Peyer's patch (tissue), 4 donors: ENCODE measurements around the gene MYH11.

Experiments used
- POLR2A ChIP-seq, 2 donors: fragments of 450-650 bp; IDR thresholded peaks; one replicate each; pipeline ENCODE4 v1.5.1; 2017; ENCODE audit warnings: antibody characterized with exemption in 2 of 2, mild to moderate bottlenecking in 2 of 2, moderate library complexity in 2 of 2
- TF ChIP-seq, protein P1 (sequence below), 6 experiments: fragments of 450-650 bp in 4 of 6; fragments of 200-600 bp in 2 of 6; sonication (generic) in 1 of 6; IDR thresholded peaks; one replicate each; pipeline ENCODE4 v1.5.1; 2017 to 2019; ENCODE audit warnings: antibody characterized with exemption in 6 of 6, mild to moderate bottlenecking in 3 of 6, moderate library complexity in 1 of 6

DNA sequence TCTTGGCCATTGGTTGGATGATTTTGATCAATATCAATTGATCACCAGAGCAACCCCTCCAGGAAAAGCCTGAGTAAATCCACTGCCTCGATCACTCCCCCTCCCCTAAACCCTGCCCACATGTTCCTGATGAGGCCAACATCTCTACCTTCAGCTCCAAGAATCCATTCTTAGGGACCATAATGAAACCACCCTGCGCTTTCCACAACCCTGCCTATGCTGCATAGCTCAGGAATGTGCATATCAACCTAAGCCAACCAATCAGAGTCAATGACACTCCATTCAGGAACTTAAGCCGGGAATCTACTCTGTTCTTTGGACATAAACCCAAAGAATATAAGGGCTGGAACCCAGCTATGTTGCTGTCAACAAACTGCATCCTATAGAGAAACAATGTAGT lies 86.3 kb downstream of the MYH11 start:
- TF ChIP-seq, protein P1, sequence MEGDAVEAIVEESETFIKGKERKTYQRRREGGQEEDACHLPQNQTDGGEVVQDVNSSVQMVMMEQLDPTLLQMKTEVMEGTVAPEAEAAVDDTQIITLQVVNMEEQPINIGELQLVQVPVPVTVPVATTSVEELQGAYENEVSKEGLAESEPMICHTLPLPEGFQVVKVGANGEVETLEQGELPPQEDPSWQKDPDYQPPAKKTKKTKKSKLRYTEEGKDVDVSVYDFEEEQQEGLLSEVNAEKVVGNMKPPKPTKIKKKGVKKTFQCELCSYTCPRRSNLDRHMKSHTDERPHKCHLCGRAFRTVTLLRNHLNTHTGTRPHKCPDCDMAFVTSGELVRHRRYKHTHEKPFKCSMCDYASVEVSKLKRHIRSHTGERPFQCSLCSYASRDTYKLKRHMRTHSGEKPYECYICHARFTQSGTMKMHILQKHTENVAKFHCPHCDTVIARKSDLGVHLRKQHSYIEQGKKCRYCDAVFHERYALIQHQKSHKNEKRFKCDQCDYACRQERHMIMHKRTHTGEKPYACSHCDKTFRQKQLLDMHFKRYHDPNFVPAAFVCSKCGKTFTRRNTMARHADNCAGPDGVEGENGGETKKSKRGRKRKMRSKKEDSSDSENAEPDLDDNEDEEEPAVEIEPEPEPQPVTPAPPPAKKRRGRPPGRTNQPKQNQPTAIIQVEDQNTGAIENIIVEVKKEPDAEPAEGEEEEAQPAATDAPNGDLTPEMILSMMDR (IDR thresholded peaks at IDR 0.05): no peak
- no peak for TF ChIP-seq POLR2A (IDR thresholded peaks at IDR 0.05)
